SH-SY5Y (cell line): ENCODE data around the gene FAM110C.

Experiments used
- GATA2 ChIP-seq: IDR thresholded peaks from 2 replicates; pipeline ENCODE4 v1.6.1; 2011; ENCODE audit warnings: mild to moderate bottlenecking, low read depth, low read length
- GATA3 ChIP-seq: IDR thresholded peaks from 2 replicates; pipeline ENCODE4 v1.6.1; 2011; ENCODE audit warnings: low read depth, mild to moderate bottlenecking, low read length, moderate library complexity

GRCh38 chr2:66853-67252, 20.5 kb upstream of the FAM110C start:
- TF ChIP-seq GATA3 (no peak), GATA2 (no peak)
